Thyroid gland (tissue), 4 donors: Measurements from ENCODE around the gene CNKSR2. TPM values are rescaled to one million over a fixed set of nuclear protein-coding genes. Genes with fewer than 3 reads are reported as not detected.
"Not testable (repeated sequence)": the region's sequence is repeated elsewhere in the genome, so short reads cannot be mapped to it uniquely, and the experiment has no call there.

Experiments used
- DNase-seq, 2 donors: peaks; one replicate each; pipeline ENCODE4 v3.0.0-alpha.2; 2019
- H3K27ac ChIP-seq, 3 donors: fragments of 200-600 bp; sonication (generic); 1 replicate in 2 of 3; 2 replicates in 1 of 3; pipeline ENCODE4 v1.5.1; 2016 to 2019; ENCODE audit warnings: mild to moderate bottlenecking in 1 of 3, moderate library complexity in 1 of 3
- H3K27me3 ChIP-seq: fragments of 200-600 bp; sonication (generic); one replicate; pipeline ENCODE4 v1.5.1; 2019
- H3K36me3 ChIP-seq, 2 donors: fragments of 200-600 bp; sonication (generic); one replicate each; pipeline ENCODE4 v1.5.1; 2016 to 2019
- H3K4me1 ChIP-seq, 2 donors: fragments of 200-600 bp; sonication (generic); one replicate each; pipeline ENCODE4 v1.5.1; 2017 to 2019
- H3K4me3 ChIP-seq, 3 donors: fragments of 200-600 bp; sonication (generic); replicated peaks in 1 of 3; 1 replicate in 2 of 3; 2 replicates in 1 of 3; pipeline ENCODE4 v1.5.1; 2016; ENCODE audit warnings: mild to moderate bottlenecking in 1 of 3
- H3K9me3 ChIP-seq: fragments of 200-600 bp; sonication (generic); one replicate; pipeline ENCODE4 v1.5.1; 2017
- POLR2A ChIP-seq, 2 donors: fragments of 450-650 bp; IDR thresholded peaks; one replicate each; pipeline ENCODE4 v1.6.1; 2017; ENCODE audit warnings: antibody characterized with exemption in 2 of 2, mild to moderate bottlenecking in 2 of 2, moderate library complexity in 1 of 2
- whole genome bisulfite sequencing, 2 donors: methylation state at CpG; one replicate each; pipeline ENCODE4 v1.1.5; 2017; 5-methylcytosine and 5-hydroxymethylcytosine counted together
- intact Hi-C: fragments of 100-400 bp; cut with DNase I; formaldehyde crosslinking; loops from one replicate; pipeline ENCODE4 v1.15.1; 2023
- total RNA-seq, 4 donors: library from RNA; depleted of rRNA; stranded (reverse); fragments of >200 nt; gene quantifications; one replicate each; pipeline ENCODE4 v1.2.3, GENCODE V29; 2016
- TF ChIP-seq, protein P1 (sequence below), 6 experiments: fragments of 200-600 bp in 3 of 6; fragments of 450-650 bp in 3 of 6; sonication (generic) in 3 of 6; IDR thresholded peaks; one replicate each; pipeline ENCODE4 v1.5.1; 2016 to 2019; ENCODE audit warnings: antibody characterized with exemption in 6 of 6, mild to moderate bottlenecking in 2 of 6, inconsistent platforms in 1 of 6, moderate library complexity in 1 of 6

The CNKSR2 gene
- total RNA-seq, 4 donors from 2014 or later = 4.2 to 10.9 (median 7.3) TPM

DNA sequence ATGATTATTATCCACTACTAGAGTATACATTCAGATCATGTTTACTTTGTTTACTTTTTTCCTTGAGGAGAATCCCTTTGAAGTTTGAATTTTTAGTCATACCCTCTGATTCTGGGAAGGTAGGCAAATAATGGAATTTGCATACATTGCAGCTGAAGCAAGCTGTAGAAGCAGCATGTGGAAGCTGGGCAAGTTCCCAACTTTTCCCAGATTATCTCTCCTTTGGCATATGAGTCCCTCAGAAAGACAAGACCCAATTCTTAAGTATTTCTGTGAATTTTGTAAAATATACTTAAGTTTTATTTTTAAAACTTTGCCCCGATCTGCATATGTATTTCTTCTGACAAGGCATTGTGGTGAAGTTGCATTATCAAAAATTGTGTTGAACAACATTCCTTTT, 94.9 kb downstream of the CNKSR2 start:
- Histone ChIP-seq H3K4me1 (no peaks in the 10 kb centered on the region), H3K4me3 (no peak overlapping the region), H3K36me3 (no peaks in the 10 kb centered on the region), H3K9me3 (no peaks in the 10 kb centered on the region), H3K27me3 (no peaks in the 10 kb centered on the region), H3K27ac (no peak overlapping the region)
- TF ChIP-seq, protein P1, sequence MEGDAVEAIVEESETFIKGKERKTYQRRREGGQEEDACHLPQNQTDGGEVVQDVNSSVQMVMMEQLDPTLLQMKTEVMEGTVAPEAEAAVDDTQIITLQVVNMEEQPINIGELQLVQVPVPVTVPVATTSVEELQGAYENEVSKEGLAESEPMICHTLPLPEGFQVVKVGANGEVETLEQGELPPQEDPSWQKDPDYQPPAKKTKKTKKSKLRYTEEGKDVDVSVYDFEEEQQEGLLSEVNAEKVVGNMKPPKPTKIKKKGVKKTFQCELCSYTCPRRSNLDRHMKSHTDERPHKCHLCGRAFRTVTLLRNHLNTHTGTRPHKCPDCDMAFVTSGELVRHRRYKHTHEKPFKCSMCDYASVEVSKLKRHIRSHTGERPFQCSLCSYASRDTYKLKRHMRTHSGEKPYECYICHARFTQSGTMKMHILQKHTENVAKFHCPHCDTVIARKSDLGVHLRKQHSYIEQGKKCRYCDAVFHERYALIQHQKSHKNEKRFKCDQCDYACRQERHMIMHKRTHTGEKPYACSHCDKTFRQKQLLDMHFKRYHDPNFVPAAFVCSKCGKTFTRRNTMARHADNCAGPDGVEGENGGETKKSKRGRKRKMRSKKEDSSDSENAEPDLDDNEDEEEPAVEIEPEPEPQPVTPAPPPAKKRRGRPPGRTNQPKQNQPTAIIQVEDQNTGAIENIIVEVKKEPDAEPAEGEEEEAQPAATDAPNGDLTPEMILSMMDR (IDR thresholded peaks at IDR 0.05) = no peak
- no peak for TF ChIP-seq POLR2A (IDR thresholded peaks at IDR 0.05)
- intact Hi-C loops = no loop called here
- DNase-seq = no peak
- WGBS, 2 donors = 93% methylated on average over 1 of the region's 1 CpG

DNA sequence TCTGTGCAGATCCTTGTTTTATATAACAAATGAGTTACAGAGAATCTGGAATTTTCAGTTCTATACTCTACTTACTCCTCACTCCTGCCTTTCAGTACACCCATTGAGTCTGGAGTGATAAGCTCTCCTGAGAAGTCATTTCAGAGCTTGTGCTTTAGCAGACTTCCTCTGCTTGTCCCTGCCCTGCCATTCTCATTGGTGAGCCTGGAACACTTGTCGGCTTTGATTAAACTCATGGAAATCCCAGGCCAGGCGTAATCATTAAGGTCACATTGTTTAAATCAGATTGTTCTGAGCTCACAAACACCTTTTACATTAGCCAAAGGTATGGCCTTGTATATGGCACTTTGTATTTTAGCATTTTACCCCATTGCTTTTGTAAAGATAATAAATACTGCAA, 102.7 kb downstream of the CNKSR2 start:
- WGBS, 2 donors = 84 to 92% methylated on average over 2 of the region's 2 CpGs
- no peak for DNase-seq

DNA sequence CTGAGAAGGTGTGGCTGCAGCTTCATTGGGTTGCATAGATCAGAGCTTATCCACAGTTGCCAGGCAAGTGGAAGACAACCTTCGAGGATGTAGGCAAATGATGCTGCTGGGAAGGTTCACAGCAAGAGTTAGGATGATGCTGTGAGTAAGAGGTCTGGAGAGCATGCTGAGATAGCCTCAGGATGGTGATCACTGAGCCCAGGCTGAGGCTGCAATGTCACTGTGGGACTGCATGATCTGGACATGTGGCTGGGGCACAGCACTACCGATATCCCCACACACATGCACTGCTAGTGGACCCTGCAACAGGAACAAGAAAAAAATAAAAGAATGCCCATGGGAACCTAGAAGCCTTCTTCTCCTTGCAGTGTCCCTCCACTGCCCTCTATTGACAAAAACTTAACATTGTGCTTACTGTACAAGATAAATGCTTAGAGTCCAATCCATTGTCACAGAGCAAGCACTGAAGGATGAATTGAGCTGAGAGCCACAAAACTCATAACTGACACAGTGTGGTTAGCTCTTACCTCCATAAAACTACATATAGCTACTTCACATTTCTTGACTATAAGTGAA, 105.6 kb downstream of the CNKSR2 start:
- WGBS, 2 donors = 21 to 28% methylated on average over 2 of the region's 2 CpGs
- intact Hi-C loops = loop anchor here (10.0 kb wide), 1 partner anchor 945 kb away; no protein-coding TSS in a partner anchor

More for the DNA sequence above, 102.7 kb downstream of the CNKSR2 start:
- Histone ChIP-seq H3K4me1 (no peaks in the 10 kb centered on the region), H3K4me3 (no peak overlapping the region), H3K27ac (no peak overlapping the region), H3K36me3 (no peaks in the 10 kb centered on the region), H3K9me3 (no peaks in the 10 kb centered on the region), H3K27me3 (no peaks in the 10 kb centered on the region)
- no peak for TF ChIP-seq POLR2A (IDR thresholded peaks at IDR 0.05)
- TF ChIP-seq, protein P1 (IDR thresholded peaks at IDR 0.05) = no peak
- intact Hi-C loops = loop anchor here (10.0 kb wide), 1 partner anchor 942 kb away; no protein-coding TSS in a partner anchor

DNA sequence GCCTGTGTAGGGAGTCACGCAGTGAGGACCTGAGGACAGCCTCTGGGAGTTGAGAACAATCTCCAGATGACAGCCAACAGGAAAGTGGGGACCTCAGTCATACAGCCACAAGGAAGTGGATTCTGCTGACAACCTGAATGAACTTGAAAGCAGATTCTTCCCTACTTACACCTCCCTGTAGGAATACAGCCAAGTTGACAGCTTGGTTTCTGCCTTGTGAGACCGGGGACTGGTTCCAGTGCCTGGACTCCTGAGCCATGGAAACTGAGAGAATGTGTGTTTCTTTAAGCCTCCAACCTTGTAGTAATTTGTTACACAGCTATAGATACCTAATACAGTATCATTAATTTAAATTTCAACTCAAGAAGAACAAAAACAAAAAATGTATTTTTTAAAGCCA, 107.5 kb downstream of the CNKSR2 start:
- 76 to 89% methylated on average over 2 of the region's 2 CpGs for WGBS, 2 donors
- TF ChIP-seq, protein P1 (IDR thresholded peaks at IDR 0.05) = no peak
- TF ChIP-seq POLR2A (IDR thresholded peaks at IDR 0.05) = no peak
- Histone ChIP-seq H3K36me3 (no peaks in the 10 kb centered on the region), H3K9me3 (no peaks in the 10 kb centered on the region), H3K27ac (no peak overlapping the region), H3K27me3 (no peaks in the 10 kb centered on the region), H3K4me3 (no peak overlapping the region), H3K4me1 (no peaks in the 10 kb centered on the region)
- intact Hi-C loops = no loop called here
- no peak for DNase-seq

More for the DNA sequence above, 105.6 kb downstream of the CNKSR2 start:
- Histone ChIP-seq H3K27me3 (no peaks in the 10 kb centered on the region), H3K27ac (no peak overlapping the region), H3K36me3 (no peaks in the 10 kb centered on the region), H3K4me3 (no peak overlapping the region), H3K4me1 (no peaks in the 10 kb centered on the region), H3K9me3 (no peaks in the 10 kb centered on the region)
- TF ChIP-seq, protein P1 (IDR thresholded peaks at IDR 0.05) = peak in 4 of 6 experiments; percentile 27 to 59 (median 50)
- no peak for TF ChIP-seq POLR2A (IDR thresholded peaks at IDR 0.05)
- peak in 1 of 2 donors; percentile 1 for DNase-seq

DNA sequence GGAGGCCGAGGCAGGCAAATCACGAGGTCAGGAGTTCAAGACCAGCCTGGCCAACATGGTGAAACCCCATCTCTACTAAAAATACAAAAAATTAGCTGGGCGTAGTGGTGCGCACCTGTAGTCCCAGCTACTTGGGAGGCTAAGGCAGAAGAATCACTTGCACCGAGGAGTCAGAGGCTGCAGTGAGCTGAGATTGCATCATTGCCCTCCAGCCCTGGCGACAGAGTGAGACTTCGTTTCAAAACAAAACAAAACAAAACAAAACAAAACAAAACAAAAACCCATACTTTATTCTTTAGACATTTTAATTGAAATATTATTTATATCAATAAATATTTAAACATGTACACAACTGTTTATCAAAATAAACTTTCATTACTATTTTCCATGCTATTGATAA, 109.8 kb downstream of the CNKSR2 start:
- H3K4me3 ChIP-seq, H3K27ac ChIP-seq, H3K36me3 ChIP-seq, intact Hi-C loops, H3K4me1 ChIP-seq, H3K9me3 ChIP-seq, H3K27me3 ChIP-seq, DNase-seq: not testable (repeated sequence)
- 92 to 93% methylated on average over 7 of the region's 7 CpGs for WGBS, 2 donors
